Right cardiac atrium (tissue), 5 donors: Measurements from ENCODE around the gene PSMC2. TPM values are rescaled to one million over a fixed set of nuclear protein-coding genes. Genes with fewer than 3 reads are reported as not detected.

ENCODE experiments used
- ATAC-seq, 2 donors: fragments of 200-7000 bp; cut with Tn5 transposase; one replicate each; pipeline versions ENCODE4 v1.8.0 to v1.9.1; 2020; ENCODE audit warnings: moderate library complexity in 2 of 2, mild to moderate bottlenecking in 1 of 2
- DNase-seq, 3 donors: peaks; one replicate each; pipeline ENCODE4 v3.0.0-alpha.2; 2020
- H3K27ac ChIP-seq: one replicate; pipeline ENCODE4 v1.5.1; 2013; ENCODE audit warnings: mild to moderate bottlenecking, low read length, control low read depth, moderate library complexity
- H3K27me3 ChIP-seq: one replicate; pipeline ENCODE4 v1.6.1; 2013; ENCODE audit not compliant: control insufficient read depth, insufficient read depth
- H3K4me1 ChIP-seq: one replicate; pipeline ENCODE4 v1.6.1; 2013; ENCODE audit warnings: low read length; ENCODE audit not compliant: control insufficient read depth, insufficient read depth
- H3K4me3 ChIP-seq: one replicate; pipeline ENCODE4 v1.5.1; 2013; ENCODE audit warnings: low read length, control low read depth
- H3K9me3 ChIP-seq: one replicate; pipeline ENCODE4 v1.6.1; 2013; ENCODE audit warnings: low read length; ENCODE audit not compliant: control insufficient read depth
- WGBS: extraction: QIAGEN DNeasy Blood & Tissue Kit; methylation state at CpG from one replicate; pipeline ENCODE4 v1.1.7; 2013; 5-methylcytosine and 5-hydroxymethylcytosine counted together
- intact Hi-C, 4 donors: fragments of 100-400 bp; cut with DNase I; formaldehyde crosslinking; loops; one replicate each; pipeline versions ENCODE4 v1.11.0 to v1.14.0; 2022 to 2023
- polyA plus RNA-seq: library from polyadenylated mRNA; stranded (reverse); fragments of 200-250 nt; gene quantifications from one replicate; pipeline ENCODE4 v1.2.3, GENCODE V29; 2013
- total RNA-seq, 4 donors: library from RNA; stranded (reverse); fragmentation: NEBNext Ultra II Directional; extraction: Animal tissue kit (Norgen Biotek cat#: 25700); gene quantifications; one replicate each; pipeline ENCODE4 v1.2.1, GENCODE V29; 2021
- donor health status: healthy with polysubstance abuse.
- donor health status: DM: no; HTN: yes; CAD: no.
- donor health status: DM: no; HTN: no; CAD: no.
- donor health status: DM: no; HTN: yes; CAD: no; lungs with severe emphysema.
- donor health status: DM: yes; HTN: yes; CAD: no.

The PSMC2 gene
- total and polyA plus RNA-seq, 5 donors = 108 to 140 (median 120) TPM

DNA sequence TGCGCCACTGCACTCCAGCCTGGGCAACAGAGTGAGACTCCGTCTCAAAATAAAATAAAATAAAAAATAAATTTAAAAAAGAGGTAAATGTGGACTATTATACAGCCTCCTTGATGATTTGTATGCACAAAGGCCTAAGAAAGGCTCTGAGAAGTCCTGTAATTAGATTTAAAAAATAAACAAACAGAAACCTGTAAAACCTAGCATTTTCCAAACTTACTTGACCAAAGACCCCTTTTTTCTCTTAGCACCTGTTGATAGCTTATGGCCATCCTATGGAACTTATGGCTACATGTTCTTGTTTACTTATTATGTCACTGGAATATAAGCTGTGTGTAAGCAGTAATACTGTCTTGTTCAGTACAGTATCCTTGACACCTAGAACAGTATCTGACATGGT lies 8.6 kb upstream of the PSMC2 start:
- Histone ChIP-seq H3K4me1 (no peaks in the 10 kb centered on the region), H3K27ac (no peak overlapping the region), H3K4me3 (no peak overlapping the region), H3K9me3 (no peaks in the 10 kb centered on the region), H3K27me3 (no peaks in the 10 kb centered on the region)
- 96% methylated on average over 2 of the region's 2 CpGs for WGBS
- ATAC-seq (no peak), DNase-seq (no peak)
- intact Hi-C loops = no loop called here

DNA sequence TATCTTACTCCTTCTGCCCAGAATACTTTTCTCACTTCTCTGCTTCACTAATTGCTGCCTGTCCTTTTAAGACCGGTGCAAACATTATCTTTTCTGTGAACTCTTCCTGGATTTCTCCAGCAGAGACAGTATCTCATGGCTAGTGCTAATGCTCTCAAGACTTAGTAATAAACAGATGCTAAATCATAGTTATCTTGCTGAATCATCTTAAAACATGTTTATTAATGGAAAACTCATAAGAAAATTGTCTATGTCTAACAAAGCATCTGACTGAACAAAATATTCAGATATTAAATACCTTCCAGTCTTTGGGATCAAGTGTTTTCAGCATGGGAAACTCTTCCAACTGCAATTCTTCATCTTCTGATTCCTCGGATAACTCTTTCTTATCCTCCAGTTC lies 6.0 kb upstream of the PSMC2 start:
- Histone ChIP-seq H3K27me3 (no peaks in the 10 kb centered on the region), H3K27ac (no peak overlapping the region), H3K4me3 (no peak overlapping the region), H3K4me1 (no peaks in the 10 kb centered on the region), H3K9me3 (no peaks in the 10 kb centered on the region)
- 75% methylated on average over 2 of the region's 2 CpGs for WGBS
- DNase-seq (no peak), ATAC-seq (no peak)
- intact Hi-C loops = no loop called here

DNA sequence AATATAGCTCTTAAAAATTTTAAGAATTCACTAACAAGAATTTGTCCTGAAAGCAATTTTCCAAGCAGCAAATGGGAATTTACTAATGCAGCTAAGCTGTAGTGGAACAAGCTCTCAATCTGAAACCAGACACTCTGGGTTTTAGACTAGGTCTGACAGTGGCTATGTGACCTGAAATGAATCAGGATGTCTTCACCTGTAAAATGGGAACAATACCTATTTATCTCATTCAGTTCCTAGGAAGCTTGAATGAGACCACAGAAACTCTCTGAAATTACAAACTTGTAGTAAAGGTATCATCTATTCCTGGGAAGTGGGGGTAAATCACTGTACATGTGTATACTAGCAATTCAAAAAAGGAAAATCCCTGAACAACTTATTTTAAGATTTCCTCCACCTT lies 4.1 kb upstream of the PSMC2 start:
- Histone ChIP-seq H3K27me3 (no peaks in the 10 kb centered on the region), H3K27ac (no peak overlapping the region), H3K4me3 (peak overlapping the region; percentile 73), H3K9me3 (no peaks in the 10 kb centered on the region), H3K4me1 (no peaks in the 10 kb centered on the region)
- no peak for DNase-seq
- ATAC-seq = no peak
- intact Hi-C loops = no loop called here

DNA sequence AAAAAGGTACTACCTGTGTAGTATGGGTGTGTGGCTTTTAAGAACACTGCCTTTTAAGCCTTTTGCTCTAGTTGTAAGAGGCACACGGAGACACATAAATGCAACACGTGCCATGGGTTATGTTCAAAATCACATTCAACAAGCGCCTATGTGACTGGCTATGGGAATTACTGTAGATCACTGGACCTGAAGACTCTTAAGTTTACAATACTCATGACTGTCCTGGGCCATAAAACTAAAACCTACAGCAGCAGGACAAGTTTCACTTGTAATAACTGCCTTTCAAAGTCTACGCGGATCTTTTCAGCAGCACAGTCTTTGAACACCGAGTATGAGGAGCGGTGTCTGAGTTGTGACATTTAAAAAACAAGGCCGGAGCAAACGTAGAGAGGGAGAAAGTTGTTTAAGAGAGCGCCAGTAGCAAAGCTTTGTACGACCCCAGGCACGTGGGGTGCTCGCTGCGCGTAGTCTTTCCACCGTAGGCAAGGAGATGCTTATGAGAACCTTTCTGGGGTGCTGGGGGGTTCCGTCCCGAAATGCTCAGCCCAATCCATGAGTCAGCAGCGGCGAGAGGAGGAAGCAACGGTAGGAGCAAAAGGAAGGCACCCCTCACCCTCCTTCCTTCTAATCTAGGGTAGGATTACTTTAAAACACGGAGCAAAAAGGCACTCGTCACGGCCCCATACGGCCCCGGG lies 3.5 kb upstream of the PSMC2 start:
- ATAC-seq (peak; percentile 3 to 51), DNase-seq (no peak)
- H3K4me3 ChIP-seq = peak overlapping the region; percentile 73
- intact Hi-C loops = no loop called here
- H3K9me3 ChIP-seq = no peaks in the 10 kb centered on the region
- H3K27me3 ChIP-seq = no peaks in the 10 kb centered on the region
- no peaks in the 10 kb centered on the region for H3K4me1 ChIP-seq
- peak overlapping the region; percentile 48 for H3K27ac ChIP-seq
- under 1% methylated on average over 26 of the region's 26 CpGs for WGBS

DNA sequence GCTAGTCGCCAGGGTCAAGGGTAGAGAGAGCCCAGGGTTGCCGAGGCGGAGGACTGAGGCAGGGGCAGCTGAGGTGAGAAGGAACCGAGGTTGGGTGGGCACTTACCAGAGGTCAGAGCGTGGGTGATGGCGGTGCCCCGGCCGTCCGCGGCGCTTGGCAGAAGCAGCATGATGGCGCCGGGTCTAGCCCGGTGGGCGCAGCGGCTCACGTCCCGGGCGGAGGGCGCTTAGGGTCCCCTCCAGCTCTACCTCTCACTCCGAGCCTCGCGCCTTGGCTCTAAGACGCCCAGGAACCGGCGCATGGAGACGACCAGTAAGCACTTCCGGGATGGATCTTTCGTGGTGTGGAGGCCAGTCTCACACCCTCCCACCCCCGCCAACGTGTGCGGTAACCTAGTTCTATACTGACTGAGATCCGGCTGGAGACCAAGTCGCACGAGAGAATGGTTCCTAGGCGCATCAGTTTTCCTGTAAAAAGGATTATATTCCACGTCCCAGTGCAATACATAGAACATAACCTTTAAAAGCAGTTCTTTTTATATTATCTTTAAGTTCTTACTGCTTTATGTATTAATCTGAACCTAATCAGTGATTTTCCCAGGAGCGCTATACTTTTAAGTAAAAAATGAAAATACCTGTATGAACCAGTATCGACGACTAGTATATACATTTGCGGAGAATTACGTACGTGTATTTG lies 2.8 kb upstream of the PSMC2 start, which contains the start of gene DNAJC2:
Gene DNAJC2, minus strand, starts transcription at position 315 of the 697 bp plus-strand sequence. Its CDS starts 145 bp downstream, at position 170.
- peak within 1 kb of the TSS; percentile 48 for H3K27ac ChIP-seq
- H3K9me3 ChIP-seq = no peaks in the 10 kb centered on the region
- no peaks in the 10 kb centered on the region for H3K4me1 ChIP-seq
- H3K27me3 ChIP-seq = no peaks in the 10 kb centered on the region
- intact Hi-C loops = no loop called here
- peak within 1 kb of the TSS; percentile 73 for H3K4me3 ChIP-seq
- WGBS = 8% methylated on average over 43 of the region's 43 CpGs
- ATAC-seq (peak; percentile 96), DNase-seq (peak; percentile 89 to 94 (median 92))

DNA sequence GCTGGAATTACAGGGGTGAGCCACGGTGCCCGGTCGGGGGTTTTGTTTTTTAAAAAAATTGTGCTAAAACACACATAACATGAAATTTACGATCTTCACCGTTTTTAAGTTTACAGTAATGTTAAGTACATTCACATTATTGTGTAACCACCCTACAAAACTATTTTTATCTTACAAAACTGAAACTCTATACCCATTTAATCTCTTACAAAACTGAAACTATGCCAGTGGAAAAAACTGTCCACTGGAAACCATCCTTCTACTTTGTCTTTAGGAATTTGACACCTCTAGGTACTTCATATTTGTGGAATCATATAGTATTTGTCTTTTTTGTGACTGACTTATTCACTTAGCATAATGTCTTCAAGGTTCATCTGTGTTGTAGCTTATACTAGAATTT lies 1.0 kb upstream of the PSMC2 start:
- ATAC-seq (no peak), DNase-seq (no peak)
- Histone ChIP-seq H3K4me3 (no peak overlapping the region), H3K4me1 (peaks cover 2% of the 10 kb centered on the region), H3K27ac (no peak overlapping the region), H3K27me3 (no peaks in the 10 kb centered on the region), H3K9me3 (no peaks in the 10 kb centered on the region)
- intact Hi-C loops = no loop called here
- 91% methylated on average over 5 of the region's 5 CpGs for WGBS

DNA sequence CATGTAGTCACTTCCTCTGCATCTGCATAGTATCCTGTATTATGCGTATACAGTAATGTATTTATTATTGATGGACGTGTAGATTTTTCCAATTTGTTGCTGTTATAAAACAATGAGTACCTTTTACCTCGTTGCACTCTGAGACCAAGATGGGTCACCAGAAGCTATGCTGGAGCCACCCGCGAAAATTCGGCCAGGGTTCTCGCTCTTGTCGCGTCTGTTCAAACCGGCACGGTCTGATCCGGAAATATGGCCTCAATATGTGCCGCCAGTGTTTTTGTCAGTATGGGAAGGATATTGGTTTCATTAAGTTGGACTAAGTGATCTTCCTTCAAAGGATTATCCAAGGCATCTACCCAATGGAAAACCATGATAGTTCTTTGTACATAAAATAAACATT lies 1.0 kb downstream of the PSMC2 start:
- 12% methylated on average over 13 of the region's 13 CpGs for WGBS
- Histone ChIP-seq H3K4me1 (peaks cover 2% of the 10 kb centered on the region), H3K9me3 (no peaks in the 10 kb centered on the region), H3K27ac (no peak overlapping the region), H3K4me3 (peak overlapping the region; percentile 100), H3K27me3 (no peaks in the 10 kb centered on the region)
- no peak for ATAC-seq
- DNase-seq = no peak
- intact Hi-C loops = no loop called here

DNA sequence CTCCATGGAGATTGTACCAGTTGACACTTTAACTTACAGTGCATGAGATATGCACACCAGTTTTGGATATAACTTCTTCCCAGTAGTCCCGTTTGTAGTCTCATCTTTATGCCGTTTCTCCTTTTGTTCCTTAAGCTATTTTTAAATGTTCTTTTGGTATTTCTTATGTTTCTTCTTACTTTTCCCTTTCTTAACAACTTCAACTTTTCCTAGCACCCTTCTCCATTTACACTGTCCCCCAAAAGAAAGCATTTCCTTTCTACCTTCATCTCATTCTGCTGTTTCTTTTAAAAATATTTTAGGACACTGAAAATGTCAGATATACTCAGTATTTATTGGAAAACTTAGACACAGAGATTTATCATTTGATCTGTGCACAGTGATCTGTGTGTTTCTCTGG lies 1.5 kb downstream of the PSMC2 start:
- no peaks in the 10 kb centered on the region for H3K27me3 ChIP-seq
- 25% methylated on average over 2 of the region's 2 CpGs for WGBS
- H3K27ac ChIP-seq = no peak overlapping the region
- DNase-seq (no peak), ATAC-seq (no peak)
- peak overlapping the region; percentile 100 for H3K4me3 ChIP-seq
- H3K4me1 ChIP-seq = peaks cover 2% of the 10 kb centered on the region
- intact Hi-C loops = no loop called here
- no peaks in the 10 kb centered on the region for H3K9me3 ChIP-seq

DNA sequence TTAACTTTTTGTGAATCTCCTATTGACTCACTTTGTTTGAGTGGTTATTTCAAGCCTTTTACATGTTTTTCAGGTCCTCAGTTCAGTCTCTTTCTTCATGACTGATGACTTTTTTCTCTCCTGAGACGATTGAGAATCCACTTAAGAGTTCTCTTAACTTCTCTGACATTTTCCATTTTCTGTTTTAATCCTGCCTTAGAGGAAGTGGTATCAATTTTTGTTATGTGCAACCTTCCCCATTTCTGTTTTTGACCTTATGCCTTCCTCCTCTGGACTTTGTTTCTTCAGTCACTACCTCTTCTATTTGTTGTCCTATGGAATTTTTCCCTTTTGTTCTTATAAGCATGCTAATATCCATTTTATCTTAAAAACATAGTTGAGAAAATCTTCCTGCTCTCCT lies 2.4 kb downstream of the PSMC2 start:
- DNase-seq (no peak), ATAC-seq (no peak)
- Histone ChIP-seq H3K4me3 (no peak overlapping the region), H3K4me1 (peaks cover 2% of the 10 kb centered on the region), H3K27me3 (no peaks in the 10 kb centered on the region), H3K27ac (no peak overlapping the region), H3K9me3 (no peaks in the 10 kb centered on the region)
- intact Hi-C loops = loop anchor here in 1 of 4 donors (10.0 kb wide), 1 partner anchor 45 kb away; no protein-coding TSS in a partner anchor
- WGBS = 58% methylated on average over 1 of the region's 1 CpG

DNA sequence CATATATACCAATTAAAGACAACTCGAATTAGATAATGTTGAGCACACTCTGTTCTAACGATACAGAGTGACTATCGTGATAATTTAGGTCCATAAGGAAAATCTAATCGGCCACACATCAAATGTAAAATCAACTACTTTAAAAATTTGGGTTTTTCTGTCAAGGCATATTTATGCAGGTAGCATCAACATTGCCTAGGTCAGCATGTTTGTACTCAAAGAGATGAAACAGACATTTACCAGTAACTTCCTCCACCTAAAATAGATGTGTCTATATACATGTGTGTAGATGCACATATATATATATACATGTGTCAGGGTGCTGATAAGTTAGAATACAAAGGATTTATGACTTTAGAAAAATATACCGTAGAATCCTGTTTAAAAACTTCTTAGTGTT lies 22.0 kb downstream of the PSMC2 start:
- no peak overlapping the region for H3K4me3 ChIP-seq
- DNase-seq (no peak), ATAC-seq (no peak)
- H3K9me3 ChIP-seq = no peaks in the 10 kb centered on the region
- 94% methylated on average over 5 of the region's 5 CpGs for WGBS
- H3K27ac ChIP-seq = no peak overlapping the region
- H3K4me1 ChIP-seq = no peaks in the 10 kb centered on the region
- no peaks in the 10 kb centered on the region for H3K27me3 ChIP-seq
- intact Hi-C loops = loop anchor here in 1 of 4 donors (10.0 kb wide), 1 partner anchor 55 kb away; no protein-coding TSS in a partner anchor

DNA sequence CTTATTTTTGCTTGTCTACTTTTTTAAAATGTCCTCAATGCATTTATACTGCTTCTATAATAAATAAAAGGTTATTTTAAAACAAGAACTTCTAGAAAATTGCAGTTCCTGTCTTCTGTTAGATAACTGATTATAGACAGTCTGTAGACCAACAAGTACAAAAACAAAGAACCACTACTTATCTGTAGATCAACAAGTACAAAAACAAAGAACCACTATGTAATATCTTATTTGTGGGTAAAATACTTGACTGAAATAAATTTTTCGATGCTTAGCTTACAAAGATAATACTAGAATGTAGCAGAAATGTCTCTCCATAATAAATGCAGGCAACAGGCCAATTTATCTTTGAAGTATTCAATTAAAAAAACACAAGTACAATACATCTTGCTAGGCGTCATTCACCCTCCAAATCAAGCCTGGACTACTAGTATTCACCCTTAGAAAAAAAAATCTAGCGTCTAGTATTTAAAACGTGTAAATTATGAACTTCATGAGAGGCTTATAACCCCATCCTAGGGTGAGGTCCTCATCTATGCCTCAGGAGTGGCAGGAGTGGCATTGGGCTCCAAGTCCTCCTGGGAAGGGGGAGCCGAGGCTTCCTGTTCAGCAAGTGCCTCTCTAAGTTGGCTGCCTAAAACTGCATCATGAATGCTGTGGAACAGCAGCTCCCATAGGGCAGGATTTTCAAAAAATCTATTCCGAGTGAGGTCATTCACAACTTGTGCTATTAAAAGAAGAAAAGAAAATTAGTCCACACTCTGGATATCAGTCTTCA lies 26.6 kb downstream of the PSMC2 start:
- no peak for ATAC-seq
- DNase-seq = no peak
- H3K4me3 ChIP-seq = no peak overlapping the region
- no peaks in the 10 kb centered on the region for H3K4me1 ChIP-seq
- WGBS = 40% methylated on average over 6 of the region's 6 CpGs
- no peak overlapping the region for H3K27ac ChIP-seq
- H3K9me3 ChIP-seq = no peaks in the 10 kb centered on the region
- intact Hi-C loops = no loop called here
- H3K27me3 ChIP-seq = no peaks in the 10 kb centered on the region
